HFF-Myc (cell line): ENCODE measurements around the gene CFDP1.

Experiments used
- DNase-seq: peaks from one replicate; pipeline ENCODE4 v3.0.0-alpha.2; 2011; ENCODE audit warnings: low read depth; ENCODE audit errors: extremely low read depth
- H3K4me3 ChIP-seq: replicated peaks from 2 replicates; pipeline ENCODE4 v1.5.1; 2011; ENCODE audit warnings: low read depth, mild to moderate bottlenecking, control low read depth, low read length
- CTCF ChIP-seq: IDR thresholded peaks from 2 replicates; pipeline ENCODE4 v1.5.1; 2012; ENCODE audit warnings: mild to moderate bottlenecking, low read depth, low read length, control low read depth; ENCODE audit errors: missing control alignments

CFDP1 gene

DNA sequence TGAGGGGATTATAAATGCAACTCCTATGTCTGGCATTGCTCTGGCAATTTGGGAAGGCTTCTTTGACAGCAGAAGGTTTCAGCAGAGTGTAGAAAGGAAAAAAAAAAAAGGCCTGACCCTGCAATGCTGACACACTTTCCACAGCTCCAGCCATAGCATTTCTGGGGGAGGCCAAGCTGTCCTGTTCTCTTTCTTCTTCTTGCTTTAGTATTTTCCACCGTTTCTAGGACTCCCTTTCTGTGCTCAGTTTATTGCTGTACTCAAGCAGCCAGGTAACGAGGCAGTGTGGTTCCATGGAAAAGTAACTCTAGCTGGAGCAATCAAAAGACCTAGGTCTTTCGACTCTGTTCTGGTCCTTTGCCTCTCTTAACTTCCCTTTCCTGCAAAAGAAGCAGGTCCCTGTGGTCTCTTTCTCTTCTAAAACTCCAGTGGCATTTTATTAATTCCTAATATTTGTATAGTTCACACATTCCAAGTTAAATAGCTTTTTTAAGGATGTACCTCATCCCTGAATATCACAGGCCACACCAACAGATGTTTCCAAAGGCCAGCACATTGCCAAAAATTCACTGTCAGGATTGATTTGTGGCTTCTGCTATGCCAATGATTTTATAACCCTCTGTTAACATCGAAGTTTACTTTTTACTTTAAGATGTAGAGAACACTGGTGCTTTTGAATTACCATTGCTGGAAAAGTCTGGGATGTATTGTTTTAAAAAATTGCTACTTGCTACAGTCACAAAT lies 91.6 kb downstream of the CFDP1 start:
- no peak overlapping the region for H3K4me3 ChIP-seq
- no peak for TF ChIP-seq CTCF
- DNase-seq, result no peak

DNA sequence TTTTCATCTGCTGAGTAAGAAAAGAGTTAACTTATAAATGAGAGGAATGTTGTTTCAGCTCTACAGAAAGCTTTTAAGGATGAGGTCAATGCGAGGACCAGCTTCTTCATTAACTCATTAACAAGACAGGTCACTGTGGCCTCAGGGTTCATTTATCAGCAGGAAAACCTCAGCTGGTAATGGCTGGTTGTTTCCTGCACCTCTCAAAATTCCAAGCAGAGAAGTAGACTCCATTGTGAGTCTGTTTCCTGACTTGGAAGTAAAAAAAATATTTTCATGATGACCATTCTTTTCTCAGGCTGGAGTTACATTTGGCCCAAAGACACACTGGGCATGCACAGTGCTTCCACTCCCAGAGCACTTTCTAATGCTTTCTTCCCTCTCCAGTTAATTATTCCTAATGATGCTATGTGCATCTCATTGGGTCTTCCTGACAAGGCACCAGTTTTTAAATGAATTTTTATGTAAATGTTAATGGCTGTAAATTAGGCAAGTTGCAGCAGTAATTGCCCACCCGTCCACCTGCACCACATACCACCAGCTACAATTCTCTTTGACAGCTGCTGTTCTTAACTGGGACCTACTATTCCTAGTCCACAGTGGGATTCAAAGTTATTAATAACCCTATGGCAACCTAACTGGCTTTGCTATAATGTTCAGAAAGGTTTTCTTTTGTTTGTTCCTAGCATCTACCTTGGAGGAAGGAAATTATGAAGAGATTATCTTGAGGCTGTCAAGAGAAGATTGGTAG lies 92.4 kb downstream of the CFDP1 start:
- DNase-seq, result no peak
- H3K4me3 ChIP-seq, result no peak overlapping the region
- no peak for TF ChIP-seq CTCF

DNA sequence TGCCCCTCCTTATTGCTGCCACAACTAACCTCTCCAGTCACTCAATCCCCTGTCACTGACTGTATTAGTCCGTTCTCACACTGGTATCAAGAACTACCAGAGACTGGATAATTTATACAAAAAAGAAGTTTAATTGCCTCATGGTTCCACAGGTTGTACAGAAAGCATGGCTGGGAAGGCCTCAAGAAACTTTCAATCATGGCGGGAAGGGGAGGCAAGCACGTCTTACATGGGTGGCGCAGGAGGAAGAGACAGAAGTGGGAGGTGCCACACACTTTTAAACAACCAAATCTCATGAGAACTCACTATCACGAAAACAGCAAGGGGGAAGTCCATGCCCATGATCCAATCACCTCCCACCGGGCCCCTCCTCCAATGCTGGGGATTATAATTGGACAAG lies 95.9 kb downstream of the CFDP1 start:
- no peak for TF ChIP-seq CTCF
- DNase-seq, result no peak
- no peak overlapping the region for H3K4me3 ChIP-seq

GRCh38 chr16:75336521-75336920 lies 96.8 kb downstream of the CFDP1 start:
- DNase-seq, result no peak
- H3K4me3 ChIP-seq, result no peak overlapping the region
- TF ChIP-seq CTCF, result no peak

DNA sequence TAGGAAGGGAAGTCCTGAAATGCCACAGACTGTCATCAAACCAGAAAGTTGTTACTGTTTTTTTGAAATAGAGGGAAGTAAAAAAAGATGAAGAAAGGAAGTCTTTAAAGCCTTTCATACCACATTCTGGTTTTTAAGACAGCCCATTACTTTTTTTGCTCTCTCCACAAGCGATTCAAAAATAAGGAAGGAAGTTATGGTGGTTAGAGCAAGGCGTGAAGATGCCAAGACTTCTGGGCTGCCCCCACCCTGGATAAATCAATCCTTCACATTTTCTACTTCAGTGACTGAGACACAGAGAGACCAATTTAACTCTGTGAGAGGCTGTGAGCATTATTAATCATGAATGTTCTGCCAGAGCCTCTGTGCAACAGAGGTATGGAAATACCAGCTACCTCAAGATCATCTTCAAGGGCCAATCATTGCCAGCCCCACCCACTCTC lies 99.6 kb downstream of the CFDP1 start:
- no peak overlapping the region for H3K4me3 ChIP-seq
- TF ChIP-seq CTCF, result no peak
- DNase-seq, result no peak

GRCh38 chr16:75329943-75330342 lies 103.4 kb downstream of the CFDP1 start:
- DNase-seq, result no peak
- TF ChIP-seq CTCF, result no peak
- no peak overlapping the region for H3K4me3 ChIP-seq
